ENCODE results near the gene VSIG8. TPM values are rescaled to one million over a fixed set of nuclear protein-coding genes. Genes with fewer than 3 reads are reported as not detected.

Gene VSIG8
- total RNA-seq, 4 donors from 2014 or later, result 0.11 TPM; not detected in 3

GRCh38 chr1:159817276-159818041 lies 45.0 kb downstream of the VSIG8 start:
- intact Hi-C loops (cut with DNase I), result no loop called here
- Histone ChIP-seq H3K4me3 (replicated peaks in 1 of 3) (no peak overlapping the region), H3K36me3 (no peaks in the 10 kb centered on the region), H3K9me3 (no peaks in the 10 kb centered on the region), H3K27ac (no peak overlapping the region), H3K4me1 (no peaks in the 10 kb centered on the region), H3K27me3 (no peaks in the 10 kb centered on the region)
- no peak for TF ChIP-seq CTCF (IDR thresholded peaks at IDR 0.05)
- no peak for TF ChIP-seq POLR2A (IDR thresholded peaks at IDR 0.05)
- no peak for DNase-seq
- WGBS, 2 donors, result 84 to 85% methylated on average over 11 of the region's 11 CpGs

GRCh38 chr1:159815926-159816325 lies 46.5 kb downstream of the VSIG8 start:
- intact Hi-C loops (cut with DNase I), result no loop called here
- TF ChIP-seq POLR2A (IDR thresholded peaks at IDR 0.05) (no peak), CTCF (IDR thresholded peaks at IDR 0.05) (no peak)
- Histone ChIP-seq H3K4me1 (no peaks in the 10 kb centered on the region), H3K4me3 (replicated peaks in 1 of 3) (no peak overlapping the region), H3K36me3 (no peaks in the 10 kb centered on the region), H3K27ac (no peak overlapping the region), H3K27me3 (no peaks in the 10 kb centered on the region), H3K9me3 (no peaks in the 10 kb centered on the region)
- no peak for DNase-seq
- 92 to 99% methylated on average over 8 of the region's 8 CpGs for WGBS, 2 donors

- Histone ChIP-seq H3K4me1 (peaks cover 0 to under 1% of the 10 kb centered on the region in 2 donors), H3K36me3 (no peaks in the 10 kb centered on the region), H3K4me3 (replicated peaks in 1 of 3) (no peak overlapping the region), H3K27me3 (no peaks in the 10 kb centered on the region), H3K9me3 (no peaks in the 10 kb centered on the region), H3K27ac (no peak overlapping the region)
- 75 to 87% methylated on average over 2 of the region's 2 CpGs for WGBS, 2 donors
- no peak for TF ChIP-seq POLR2A (IDR thresholded peaks at IDR 0.05)
- TF ChIP-seq CTCF (IDR thresholded peaks at IDR 0.05), result no peak
- DNase-seq, result no peak
- intact Hi-C loops (cut with DNase I), result no loop called here
These were observed 57.5 kb downstream of the VSIG8 start for GRCh38 chr1:159804924-159805323.

Small RNA genes within 50 kb of the gene (microRNA-seq; reads per million reads assigned to microRNA genes)
- gene MIR4259, result not detected

Small RNA genes within 50 kb of the gene (small RNA-seq; reads per million reads assigned to genes)
- gene MIR4259, result not detected
- not detected for gene RF00570

Other genes starting within 250 kb of the VSIG8 start
- gene CRP, start 148.1 kb downstream of the VSIG8 start, total RNA-seq, result not detected
- 100 to 1,000 TPM in 2 of 4 donors, 10 to 100 TPM in 2; 97.3 to 183 (median 99.9) TPM for gene DUSP23, start 81.7 kb downstream of the VSIG8 start, total RNA-seq
- gene FCRL6, start 60.3 kb downstream of the VSIG8 start, total RNA-seq, result 1 to 10 TPM in 1 of 4 donors, under 1 TPM in 1, not detected in 2; 0.71 to 1.1 TPM
- gene SLAMF8, start 35.8 kb downstream of the VSIG8 start, total RNA-seq, result 1 to 10 TPM; 1.6 to 6.3 (median 2.1) TPM
- under 1 TPM in 2 of 4 donors, not detected in 2; 0.56 to 0.94 TPM for gene CFAP45, start 37.5 kb upstream of the VSIG8 start, total RNA-seq
- 100 to 1,000 TPM; 104 to 170 (median 151) TPM for gene TAGLN2, start 62.9 kb upstream of the VSIG8 start, total RNA-seq
- gene IGSF9, start 83.0 kb upstream of the VSIG8 start, total RNA-seq, result 1 to 10 TPM in 3 of 4 donors, under 1 TPM in 1; 0.71 to 1.9 (median 1.4) TPM
- not detected for gene SLAMF9, start 91.6 kb upstream of the VSIG8 start, total RNA-seq
- 1 to 10 TPM; 6.7 to 10.0 (median 7.4) TPM for gene PIGM, start 169.3 kb upstream of the VSIG8 start, total RNA-seq
- gene KCNJ10, start 207.5 kb upstream of the VSIG8 start, total RNA-seq, result under 1 TPM in 3 of 4 donors, not detected in 1; 0.13 to 0.45 (median 0.33) TPM
- not detected for gene KCNJ9, start 218.9 kb upstream of the VSIG8 start, total RNA-seq
- gene IGSF8, start 236.0 kb upstream of the VSIG8 start, total RNA-seq, result 10 to 100 TPM; 24.3 to 36.5 (median 28.2) TPM

Data from thyroid gland (tissue), 4 donors.